Activated CD4-positive, alpha-beta T cell treated with anti-CD3 and anti-CD28 coated beads, Interleukin-10, Interleukin-2, amounts not matched to agents 100 ng/mL and 50 ng/mL, durations not matched to agents 16 hours and 8 hours (primary cell): ENCODE results near the gene CBLB.
A peak's percentile ranks its signal among the peaks of the same experiment; 100 is the strongest.

Source experiments
- DNase-seq: peaks from one replicate; pipeline ENCODE4 v3.0.0-alpha.2; 2020

Gene CBLB

GRCh38 chr3:105676621-105677300, 192.1 kb downstream of the CBLB start:
- peak; percentile 74 for DNase-seq

- no peak for DNase-seq
These were observed 194.3 kb downstream of the CBLB start for GRCh38 chr3:105674437-105675065.

- DNase-seq, result no peak
These were observed 195.8 kb downstream of the CBLB start for GRCh38 chr3:105672996-105673395.

GRCh38 chr3:105662306-105662705, 206.5 kb downstream of the CBLB start:
- DNase-seq, result no peak

- no peak for DNase-seq
These were observed 207.4 kb downstream of the CBLB start for GRCh38 chr3:105661461-105661860.

GRCh38 chr3:105656651-105657504, 211.9 kb downstream of the CBLB start:
- no peak for DNase-seq

- DNase-seq, result no peak
These were observed 214.9 kb downstream of the CBLB start for GRCh38 chr3:105653868-105654267.

GRCh38 chr3:105653166-105653565, 215.6 kb downstream of the CBLB start:
- DNase-seq, result no peak

- DNase-seq, result no peak
These were observed 219.3 kb downstream of the CBLB start for GRCh38 chr3:105649480-105649879.

- peak; percentile 7 for DNase-seq
These were observed 221.8 kb downstream of the CBLB start for GRCh38 chr3:105647047-105647446.

- no peak for DNase-seq
These were observed 229.7 kb downstream of the CBLB start for GRCh38 chr3:105639131-105639530.

- no peak for DNase-seq
These were observed 234.1 kb downstream of the CBLB start for GRCh38 chr3:105634708-105635107.

GRCh38 chr3:105629718-105630117, 239.1 kb downstream of the CBLB start:
- no peak for DNase-seq

- DNase-seq, result no peak
These were observed 242.1 kb downstream of the CBLB start for GRCh38 chr3:105626739-105627138.

GRCh38 chr3:105622169-105622568, 246.6 kb downstream of the CBLB start:
- no peak for DNase-seq

- no peak for DNase-seq
These were observed 248.6 kb downstream of the CBLB start for GRCh38 chr3:105620236-105620635.

- DNase-seq, result no peak
These were observed 249.2 kb downstream of the CBLB start for GRCh38 chr3:105619651-105620050.

- no peak for DNase-seq
These were observed 250.3 kb downstream of the CBLB start for GRCh38 chr3:105618556-105618955.

GRCh38 chr3:105616374-105617121, 252.3 kb downstream of the CBLB start:
- no peak for DNase-seq

GRCh38 chr3:105615814-105616213, 253.0 kb downstream of the CBLB start:
- DNase-seq, result no peak

GRCh38 chr3:105614288-105615030, 254.4 kb downstream of the CBLB start:
- DNase-seq, result no peak

- DNase-seq, result no peak
These were observed 255.7 kb downstream of the CBLB start for GRCh38 chr3:105613120-105613519.
